HG02623 (cell line): ENCODE results near the gene PZP.
"Not testable (repeated sequence)": the region's sequence is repeated elsewhere in the genome, so short reads cannot be mapped to it uniquely, and the experiment has no call there.

Experiments
- ATAC-seq: cut with Tn5 transposase; IDR thresholded peaks from one replicate; pipeline ENCODE4 v1.9.1; 2021; ENCODE audit warnings: moderate library complexity; ENCODE audit not compliant: unreplicated experiment

Gene PZP

DNA sequence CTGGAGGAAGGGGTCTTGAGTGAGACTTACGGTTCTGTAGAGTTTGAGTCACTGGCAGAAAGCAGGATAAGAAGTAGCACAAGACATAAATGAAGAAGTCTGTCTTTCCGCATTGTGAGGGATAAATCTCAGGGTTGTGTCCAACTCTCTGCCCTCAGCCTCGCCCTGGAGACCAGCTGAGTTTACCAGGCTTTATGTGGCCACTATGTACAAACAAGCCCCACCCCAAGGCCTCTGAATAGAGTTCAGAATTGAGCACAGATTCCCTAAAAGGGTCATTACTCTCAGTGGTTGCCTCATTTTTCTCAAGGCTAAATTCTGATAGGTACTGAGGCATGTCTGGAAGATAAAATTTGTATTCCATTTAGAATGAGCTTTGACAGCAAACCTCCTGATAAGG, at the start of gene PZP:
Gene PZP (minus strand): TSS at position 167 of the 400 bp plus-strand sequence. CDS start 54 bp downstream, at position 113.
- ATAC-seq: no peak

- ATAC-seq: no peak
Observed at GRCh38 chr12:9256758-9257405, 48.7 kb upstream of the PZP start.

DNA sequence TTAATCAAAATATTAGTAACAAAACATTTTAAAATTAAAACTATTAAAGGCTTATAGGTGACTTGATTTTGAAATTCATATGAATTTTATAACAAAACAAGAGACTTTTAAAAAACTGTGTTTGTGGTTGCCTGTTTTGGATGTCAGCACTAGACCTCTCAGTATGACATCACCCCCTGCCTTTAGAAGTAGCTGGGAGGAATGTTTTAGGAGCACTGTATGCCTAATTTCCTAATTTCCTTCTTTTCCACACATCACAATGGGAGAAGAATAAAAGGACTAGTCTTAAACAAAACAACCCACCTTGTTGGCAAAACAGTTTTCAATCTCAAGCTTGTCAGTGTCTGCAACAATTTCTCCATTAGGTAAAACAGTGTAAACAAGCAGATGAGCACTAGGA, 48.1 kb upstream of the PZP start:
- ATAC-seq: no peak

DNA sequence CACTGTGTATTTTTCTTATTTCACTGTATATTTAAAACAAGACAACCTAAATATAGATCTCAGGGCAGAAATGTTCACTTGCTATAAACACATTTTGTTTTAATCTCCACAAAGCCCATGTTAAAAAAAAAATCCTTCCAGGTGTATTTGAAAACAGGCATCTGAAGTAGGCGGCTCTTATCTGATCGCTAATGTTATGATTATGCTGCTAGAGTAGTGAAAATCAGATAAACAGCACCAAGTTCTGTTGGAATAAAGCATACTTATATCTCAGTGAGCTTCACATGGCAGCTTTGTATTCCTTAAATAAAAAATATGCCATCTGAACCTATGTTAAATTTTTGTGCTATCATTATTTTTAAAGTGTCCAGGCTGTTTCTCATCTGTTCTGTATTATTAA, 47.6 kb upstream of the PZP start:
- ATAC-seq: no peak

DNA sequence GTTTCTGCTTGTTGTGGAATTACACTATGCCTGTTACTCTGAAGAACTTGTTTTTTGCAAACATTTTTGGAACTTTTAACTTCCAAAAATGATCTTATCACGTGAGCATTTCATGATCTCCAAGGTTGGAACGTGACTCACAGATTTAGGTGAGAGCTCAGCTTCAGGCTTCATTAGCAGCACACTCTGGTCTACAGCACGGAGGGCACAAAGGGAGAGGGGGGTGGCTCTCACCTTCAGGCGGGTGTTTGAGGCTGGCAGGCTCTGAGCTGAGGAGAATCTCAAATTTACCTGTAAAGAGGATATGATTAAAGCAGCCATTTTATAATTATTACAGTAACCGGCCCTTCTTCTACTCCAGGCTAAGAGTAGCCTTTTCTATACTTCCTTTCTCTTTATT, 45.3 kb upstream of the PZP start:
- no peak for ATAC-seq

DNA sequence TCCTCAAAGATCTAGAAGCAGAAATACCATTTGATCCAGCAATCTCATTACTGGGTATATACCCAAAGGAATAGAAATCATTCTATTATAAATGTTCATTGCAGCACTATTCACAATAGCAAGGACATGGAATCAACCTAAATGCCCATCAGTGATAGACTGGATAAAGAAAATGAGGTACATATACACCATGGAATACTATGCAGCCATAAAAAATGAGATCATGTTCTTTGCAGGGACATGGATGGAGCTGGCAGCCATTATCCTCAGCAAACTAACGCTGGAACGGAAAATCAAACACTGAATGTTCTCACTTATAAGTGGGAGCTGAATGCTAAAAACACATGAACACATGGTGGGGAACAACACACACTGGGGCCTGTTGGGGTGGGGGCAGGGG, 44.6 kb upstream of the PZP start:
- not testable (repeated sequence) for ATAC-seq

GRCh38 chr12:9252256-9252655, 44.1 kb upstream of the PZP start:
- ATAC-seq: no peak

DNA sequence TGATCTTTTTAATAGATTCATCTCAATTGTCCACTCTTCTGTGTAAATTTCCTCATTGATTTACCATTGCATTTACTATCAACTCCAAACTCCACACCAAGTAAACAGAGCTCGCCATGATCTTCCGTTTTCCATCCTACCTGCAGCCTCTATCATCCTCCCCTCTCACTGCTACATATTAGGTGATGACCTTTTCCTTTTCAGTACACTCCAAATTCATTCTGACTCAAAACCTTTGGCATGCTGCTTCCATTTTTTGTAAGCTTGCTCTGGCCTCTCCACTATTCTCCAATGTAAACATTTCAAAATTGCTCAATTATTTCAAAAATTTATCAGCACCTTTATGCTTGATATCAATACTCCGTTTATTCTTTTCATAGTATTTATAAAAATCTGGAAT, 40.2 kb upstream of the PZP start:
- no peak for ATAC-seq

DNA sequence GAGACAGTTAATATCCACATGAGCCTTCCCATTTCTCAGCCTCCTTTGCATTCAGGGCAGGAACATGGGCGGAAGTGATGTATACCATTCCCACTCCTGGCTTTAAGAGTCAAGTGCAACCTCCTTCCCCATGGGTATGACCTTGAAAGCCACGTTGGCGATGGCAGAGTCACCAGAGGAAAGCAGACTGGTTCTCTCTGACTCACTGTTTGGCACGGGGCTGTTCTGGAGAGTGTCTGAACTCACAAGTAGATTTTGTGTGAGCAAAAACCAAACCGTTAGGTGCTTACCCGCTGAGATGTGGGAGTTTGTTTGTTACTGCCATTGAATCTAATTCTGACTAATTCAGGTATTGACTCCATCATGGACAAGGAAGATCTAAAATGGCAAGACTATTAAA, 36.7 kb upstream of the PZP start:
- no peak for ATAC-seq

DNA sequence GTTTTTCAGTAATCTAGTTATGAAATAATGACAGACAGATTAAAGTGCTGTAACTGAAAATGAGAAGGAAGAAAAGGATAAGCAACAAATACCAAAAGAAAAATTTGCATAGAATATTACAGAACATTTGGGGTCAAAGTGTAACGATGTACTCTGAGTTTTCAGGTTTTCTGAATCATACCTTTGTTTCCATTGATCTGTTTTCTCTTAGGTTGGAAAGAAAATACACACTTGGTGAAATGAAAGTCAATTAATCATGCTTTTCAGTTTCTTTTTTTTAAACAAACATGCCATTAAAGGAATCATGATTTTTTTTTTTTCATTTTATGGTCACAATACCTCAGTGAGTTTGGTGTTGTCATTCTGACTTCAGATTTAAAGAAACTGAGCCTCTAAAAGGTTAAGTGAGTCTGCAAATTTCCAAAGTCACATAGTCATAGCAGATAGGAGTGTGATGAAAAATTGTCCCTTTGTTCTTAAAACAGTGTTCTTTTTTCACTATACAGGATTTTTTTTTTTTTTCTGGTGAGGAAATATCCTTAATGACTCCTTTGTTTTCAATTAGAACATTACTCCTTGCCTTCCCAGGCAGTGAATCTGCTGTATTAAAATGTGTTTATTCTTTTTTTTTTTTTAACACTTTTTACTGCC, 35.9 kb upstream of the PZP start:
- ATAC-seq: no peak

DNA sequence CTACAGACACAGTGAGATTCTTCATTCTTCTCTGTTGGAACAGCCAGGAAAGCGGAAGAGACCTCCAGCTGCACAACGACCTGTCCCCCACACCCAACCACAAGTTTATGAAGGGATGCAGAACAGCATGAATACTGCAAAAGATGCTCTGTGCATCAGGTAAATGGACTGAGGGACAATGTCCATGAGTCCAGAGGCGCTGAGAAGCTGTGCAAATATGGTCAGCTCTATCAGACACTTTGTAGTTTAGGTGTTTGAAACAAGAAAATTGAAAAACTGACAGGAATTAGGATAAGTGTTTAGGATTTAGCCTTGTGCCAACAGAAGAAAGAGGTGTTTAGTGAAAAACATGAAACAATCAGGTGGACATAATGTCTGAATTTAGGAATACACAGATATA, 33.1 kb upstream of the PZP start:
- ATAC-seq: no peak

GRCh38 chr12:9240776-9241175, 32.6 kb upstream of the PZP start:
- ATAC-seq: no peak

DNA sequence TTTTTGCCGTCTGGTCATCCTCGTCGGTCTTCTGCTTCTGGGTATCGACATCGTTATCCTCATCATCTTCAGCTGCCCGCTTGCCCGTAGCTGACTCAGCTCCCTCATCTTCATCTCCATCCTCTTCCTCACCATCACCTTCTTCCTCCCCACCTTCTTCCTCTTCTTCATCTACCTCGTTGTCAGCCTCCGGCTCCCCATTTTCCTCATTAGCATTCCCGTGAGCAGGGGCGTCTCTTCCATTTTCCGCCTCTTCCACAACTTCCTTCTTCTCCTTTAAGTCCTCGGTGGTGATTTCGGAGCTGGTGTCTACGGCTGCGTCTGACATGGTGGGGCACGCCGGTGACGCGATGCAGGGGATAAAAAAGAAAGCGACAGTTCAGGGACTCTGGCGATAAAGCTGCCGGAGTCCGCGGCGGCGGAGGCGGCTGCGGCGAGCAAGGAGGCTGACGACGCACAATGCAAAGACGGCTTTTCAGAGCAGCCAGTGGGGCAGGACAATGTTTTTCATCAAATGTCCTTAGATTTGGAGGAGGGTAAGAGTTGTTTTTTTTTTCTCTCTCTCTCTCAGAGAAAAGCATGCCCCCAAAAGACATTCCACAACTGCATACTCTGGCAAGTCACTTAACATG, 31.9 kb upstream of the PZP start:
- ATAC-seq: not testable (repeated sequence)

GRCh38 chr12:9237286-9237685, 29.1 kb upstream of the PZP start:
- no peak for ATAC-seq

DNA sequence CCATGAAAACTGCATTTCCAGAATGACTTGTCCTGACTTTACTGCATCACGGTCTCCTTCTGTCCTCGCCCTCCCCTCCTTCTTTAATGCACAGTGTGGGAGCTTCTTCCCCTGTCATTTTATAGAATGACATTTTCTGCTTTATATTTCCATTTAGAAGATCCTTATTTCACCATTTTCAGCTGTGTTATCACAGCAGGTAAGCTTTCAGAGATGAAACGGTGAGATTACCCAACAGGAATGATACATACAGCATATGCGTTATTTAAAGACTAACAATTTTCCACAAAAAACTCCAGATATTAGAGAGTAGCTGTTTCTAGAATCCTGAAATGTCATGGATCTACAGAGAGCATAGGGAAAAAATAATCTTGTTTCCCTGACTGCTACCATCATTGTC, 27.3 kb upstream of the PZP start:
- no peak for ATAC-seq

DNA sequence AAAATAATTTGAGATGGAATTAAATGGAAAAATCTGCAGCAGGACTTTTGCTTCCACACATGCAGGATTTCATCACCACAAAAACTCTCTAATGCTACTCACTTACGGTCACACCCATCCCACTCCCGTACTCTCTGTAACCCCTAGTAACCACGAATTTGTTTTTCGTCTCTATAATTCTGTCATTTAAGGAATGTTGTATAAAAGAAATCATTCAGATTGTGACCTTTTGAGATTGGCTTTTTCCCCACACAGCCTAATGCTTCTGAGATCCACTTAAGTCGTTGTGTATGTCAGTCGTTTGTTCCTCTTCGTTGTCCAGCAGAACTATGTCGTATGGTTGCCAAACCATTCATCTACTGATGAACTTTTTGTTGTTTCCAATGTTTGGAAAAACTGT, 19.8 kb upstream of the PZP start:
- ATAC-seq: no peak

- ATAC-seq: no peak
Observed at GRCh38 chr12:9223830-9224229, 15.6 kb upstream of the PZP start.

- no peak for ATAC-seq
Observed at GRCh38 chr12:9221483-9221882, 13.3 kb upstream of the PZP start.

- not testable (repeated sequence) for ATAC-seq
Observed at GRCh38 chr12:9221011-9221410, 12.8 kb upstream of the PZP start.

DNA sequence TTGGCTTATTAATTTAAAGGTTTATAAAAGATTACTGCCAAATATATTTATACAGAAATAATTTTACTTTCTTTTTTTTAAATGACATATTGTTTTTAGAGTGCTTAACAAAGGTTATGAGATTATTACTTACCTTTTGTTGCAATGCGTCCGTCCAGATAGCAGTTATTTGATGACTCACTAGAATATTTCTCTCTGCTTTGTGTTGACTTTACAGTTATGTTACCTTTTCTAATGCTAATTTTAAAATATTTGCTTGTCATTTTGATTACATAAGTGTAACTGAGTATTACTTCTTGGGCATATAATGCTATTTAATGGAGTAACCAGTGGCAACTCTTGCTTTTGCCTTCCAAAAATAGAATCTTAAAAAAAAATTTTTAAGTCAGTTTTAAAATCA, 6.3 kb upstream of the PZP start:
- no peak for ATAC-seq

- no peak for ATAC-seq
Observed at GRCh38 chr12:9211687-9212086, 3.5 kb upstream of the PZP start.

GRCh38 chr12:9204380-9204779, 3.8 kb downstream of the PZP start:
- no peak for ATAC-seq
